DMS114 treated with DMSO at 0.1 percent for 48 hours (cell line): ENCODE data around the gene DNAJA1.
"Not testable (repeated sequence)": the region's sequence is repeated elsewhere in the genome, so short reads cannot be mapped to it uniquely, and the experiment has no call there.

Experiments used
- DNase-seq: peaks from one replicate; lab custom pipeline; 2025; ENCODE audit not compliant: unreplicated experiment; lab: John Stamatoyannopoulos, UW

Gene DNAJA1

GRCh38 chr9:33024966-33025571 lies at the start of gene DNAJA1:
Gene DNAJA1 (plus strand): TSS chr9:33025273. CDS start chr9:33026485, 1,212 bp downstream.
- peak; percentile 57 for DNase-seq

DNA sequence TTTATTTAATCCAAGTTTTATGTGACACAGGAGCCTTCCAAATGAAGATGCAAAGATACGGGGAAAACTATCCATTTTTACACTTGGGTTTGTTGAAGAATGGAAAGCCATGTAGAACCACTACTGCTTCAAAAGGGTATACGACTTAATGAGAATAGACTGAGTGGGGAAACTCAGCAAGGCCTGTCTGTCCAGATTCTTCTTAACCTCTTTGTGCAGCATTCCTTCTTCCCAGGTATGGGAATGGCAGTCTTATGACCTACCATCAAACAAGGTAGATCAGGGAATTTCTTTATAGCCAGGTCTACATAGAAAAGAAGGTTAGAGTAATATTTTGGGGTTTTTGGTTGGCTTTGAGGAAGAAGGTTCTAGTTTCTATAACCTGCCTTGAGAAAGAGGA lies 47.0 kb upstream of the DNAJA1 start:
- no peak for DNase-seq

DNA sequence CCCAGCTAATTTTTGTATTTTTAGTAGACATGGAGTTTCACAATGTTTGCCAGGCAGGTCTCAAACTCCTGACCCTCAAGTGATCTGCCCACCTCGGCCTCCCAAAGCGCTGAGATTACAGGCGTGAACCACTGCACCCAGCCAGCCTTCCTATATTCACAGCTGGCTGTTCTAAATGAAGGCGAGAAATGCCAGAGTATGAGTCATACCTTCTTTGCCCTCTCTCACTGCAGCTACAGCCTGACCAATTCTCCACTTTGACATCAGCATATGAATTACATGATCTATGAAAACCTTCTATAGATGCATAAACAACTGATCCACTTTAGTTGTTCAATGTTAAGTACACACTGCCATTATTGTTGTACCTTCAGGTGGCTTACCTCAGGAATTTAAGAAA lies 38.1 kb upstream of the DNAJA1 start:
- DNase-seq, result no peak

- no peak for DNase-seq
These were observed 35.4 kb upstream of the DNAJA1 start for GRCh38 chr9:32989660-32990059.

GRCh38 chr9:32991897-32992594 lies 33.0 kb upstream of the DNAJA1 start:
- no peak for DNase-seq

- DNase-seq, result no peak
These were observed 32.4 kb upstream of the DNAJA1 start for GRCh38 chr9:32992595-32993238.

DNA sequence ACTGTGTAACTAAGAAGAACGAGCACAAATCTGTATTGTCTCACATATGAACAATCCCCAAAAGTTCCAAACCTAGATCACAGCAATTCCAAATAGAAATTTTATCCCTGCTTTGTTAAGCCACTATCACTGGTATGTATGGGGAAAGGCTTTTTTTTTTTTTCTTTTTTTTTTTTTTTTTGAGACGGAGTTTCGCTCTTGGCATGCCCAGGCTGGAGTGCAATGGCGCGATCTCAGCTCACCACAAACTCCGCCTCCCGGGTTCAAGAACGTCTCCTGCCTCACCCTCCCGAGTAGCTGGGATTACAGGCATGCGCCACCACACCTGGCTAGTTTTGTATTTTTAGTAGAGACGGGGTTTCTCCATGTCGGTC lies 24.4 kb upstream of the DNAJA1 start:
- not testable (repeated sequence) for DNase-seq

DNA sequence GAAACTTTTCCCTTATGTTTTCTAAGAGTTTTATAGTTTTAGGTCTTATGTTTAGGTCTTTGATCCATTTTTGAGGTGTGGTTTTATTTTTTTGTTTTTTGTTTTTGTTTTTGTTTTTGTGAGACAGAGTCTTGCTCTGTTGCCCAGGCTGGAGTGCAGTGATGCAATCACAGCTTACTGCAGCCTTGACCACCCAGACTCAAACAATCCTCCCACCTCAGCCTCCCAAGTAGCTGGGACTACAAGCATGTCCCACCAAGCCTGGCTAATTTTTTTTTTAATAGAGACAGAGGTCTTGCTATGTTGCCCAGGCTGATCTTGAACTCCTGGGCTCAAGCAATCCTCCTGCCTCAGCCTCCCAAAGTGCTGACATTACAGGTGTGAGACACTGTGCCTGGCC lies 19.7 kb upstream of the DNAJA1 start:
- not testable (repeated sequence) for DNase-seq

DNA sequence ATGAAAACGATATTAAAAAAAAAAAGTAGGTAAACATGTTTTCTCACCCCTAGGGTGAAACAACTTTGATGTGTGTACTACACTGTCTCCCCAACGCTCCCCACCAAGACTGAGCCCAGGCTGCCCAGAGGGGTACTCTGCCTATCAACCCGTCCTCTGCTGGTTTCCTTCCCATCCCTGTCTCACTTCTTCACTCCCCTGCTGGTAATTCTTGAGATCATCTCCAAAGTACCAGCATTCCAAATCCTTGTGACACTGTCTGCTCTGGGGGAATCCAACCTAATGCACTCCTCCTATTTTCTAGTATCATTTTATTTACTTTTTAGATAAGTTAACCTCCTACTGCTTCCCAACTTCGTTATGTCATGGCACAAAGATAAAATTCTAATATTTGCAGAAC lies 17.3 kb upstream of the DNAJA1 start:
- no peak for DNase-seq

- DNase-seq, result no peak
These were observed 13.2 kb upstream of the DNAJA1 start for GRCh38 chr9:33011831-33012230.

DNA sequence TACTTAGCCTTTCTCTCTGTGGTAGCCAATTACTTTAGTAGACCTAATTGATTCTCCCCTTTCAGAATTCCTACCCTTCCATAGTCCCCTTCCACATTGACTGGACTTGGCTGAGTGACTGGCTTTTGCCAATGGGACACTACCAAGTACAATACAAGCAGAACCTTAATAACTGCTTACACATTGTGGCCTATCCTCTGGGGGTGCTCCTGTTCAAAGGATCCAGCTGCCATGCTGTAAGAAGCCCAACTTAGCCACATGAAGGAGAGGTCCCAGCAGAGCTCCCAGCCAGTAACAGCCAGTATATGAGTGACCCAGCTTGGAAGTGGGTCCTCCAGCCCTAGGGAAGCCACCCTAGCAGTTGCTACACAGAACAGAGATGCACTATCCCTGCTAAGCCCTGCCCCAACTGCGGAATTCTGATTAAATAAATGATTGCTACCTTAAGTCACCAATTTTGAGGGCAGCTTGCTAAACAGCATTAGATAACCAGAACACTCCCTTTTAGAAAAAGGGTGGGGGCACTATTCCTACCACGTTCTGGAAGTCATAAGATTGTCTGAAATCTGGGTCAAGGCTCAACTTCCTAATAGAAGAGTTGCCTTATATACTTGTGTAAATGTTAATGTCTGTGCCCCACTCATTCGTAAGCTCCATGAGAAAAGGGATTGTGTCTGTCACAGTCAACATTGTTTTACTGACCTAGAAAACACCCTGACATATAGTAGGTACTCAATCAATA lies 12.6 kb upstream of the DNAJA1 start:
- no peak for DNase-seq

- no peak for DNase-seq
These were observed 11.0 kb upstream of the DNAJA1 start for GRCh38 chr9:33013962-33014664.

DNA sequence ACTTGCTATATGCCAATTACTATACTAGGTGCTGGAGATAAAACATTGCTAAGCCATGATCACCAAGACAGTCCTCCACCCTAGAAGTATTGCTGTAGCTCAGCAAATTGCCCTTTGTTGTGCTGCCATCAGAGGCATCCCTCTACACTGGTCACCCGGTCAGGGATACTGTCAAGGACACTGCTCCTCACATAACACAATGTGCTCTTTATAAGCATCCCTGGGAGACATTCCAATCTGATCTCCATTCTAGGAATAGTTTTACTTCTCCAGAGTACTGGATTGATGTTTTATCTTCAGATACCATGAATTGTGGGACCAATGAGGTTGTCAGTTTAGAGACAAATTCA lies 10.4 kb upstream of the DNAJA1 start:
- no peak for DNase-seq

DNA sequence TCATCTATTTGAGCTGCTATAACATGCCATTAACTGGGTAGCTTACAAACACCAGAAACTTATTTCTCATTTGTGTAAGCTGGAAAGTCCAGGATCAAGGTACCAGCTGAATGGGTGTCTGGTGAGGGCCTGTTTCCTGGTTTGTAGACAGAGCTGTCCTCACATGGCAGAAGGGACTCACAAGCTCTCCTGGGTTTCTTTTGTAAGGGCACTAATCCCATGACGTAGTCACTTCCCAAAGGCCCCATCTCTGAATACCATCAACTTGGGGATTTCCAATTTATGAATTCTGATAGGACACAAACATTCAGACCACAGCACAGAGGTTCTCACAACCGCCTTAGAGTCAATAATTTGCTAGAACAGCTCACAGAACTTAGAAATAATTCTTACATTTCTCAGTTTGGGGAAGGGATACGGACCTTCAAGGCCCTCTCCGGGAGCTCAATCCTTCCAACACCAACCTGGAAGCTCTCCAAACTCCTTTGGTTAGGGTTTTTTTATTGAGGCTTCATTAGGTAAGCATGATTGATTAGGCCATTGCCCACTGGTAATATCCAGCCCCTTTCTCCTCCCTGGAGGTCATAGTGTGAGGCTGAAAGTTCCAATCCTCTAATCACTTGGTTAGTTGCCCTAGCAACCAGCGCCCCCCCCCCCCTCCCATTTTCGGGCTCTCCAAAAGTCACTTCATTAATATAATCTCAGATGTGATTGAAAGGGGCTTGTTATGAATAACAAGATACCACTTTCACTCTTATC lies 7.6 kb upstream of the DNAJA1 start:
- DNase-seq, result no peak

DNA sequence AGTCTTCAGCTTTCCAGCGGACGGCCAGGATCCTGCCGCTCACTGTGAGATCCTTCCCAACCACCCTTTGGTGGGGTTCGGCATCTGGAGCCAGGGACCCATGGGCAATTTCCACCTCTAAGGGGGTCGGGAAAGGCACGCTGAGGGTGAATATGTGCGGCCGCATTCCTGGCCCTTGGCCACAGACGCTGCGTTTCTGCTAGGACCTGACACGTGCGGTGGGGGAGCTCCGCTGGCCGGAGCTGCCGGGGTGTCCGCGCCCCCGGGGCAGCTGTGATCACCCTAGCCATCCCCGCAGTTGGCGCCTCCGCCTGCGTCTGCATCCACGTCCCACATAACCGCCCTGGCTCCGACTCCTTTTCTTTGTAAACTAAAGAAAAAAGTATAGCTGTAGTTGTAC lies 5.3 kb upstream of the DNAJA1 start:
- DNase-seq, result no peak

DNA sequence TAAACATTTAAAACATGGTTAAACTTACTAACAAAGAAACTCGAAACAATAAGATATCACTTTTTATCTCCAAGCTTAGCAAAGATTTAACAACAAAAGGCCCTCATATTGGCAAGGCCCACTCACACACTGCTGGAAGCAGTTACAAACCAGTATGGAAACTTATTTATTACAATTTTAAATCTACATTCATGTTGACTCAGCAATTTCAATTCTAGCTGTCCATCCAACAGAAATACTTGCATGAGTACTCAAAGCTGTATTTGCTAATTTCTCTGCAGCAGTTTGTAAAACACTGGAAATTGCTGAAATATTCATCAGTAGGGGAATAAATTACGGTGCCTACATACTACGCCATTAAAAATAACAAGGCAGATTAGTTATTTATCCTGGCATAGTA lies 2.8 kb upstream of the DNAJA1 start:
- DNase-seq, result no peak

GRCh38 chr9:33022755-33023154 lies 2.3 kb upstream of the DNAJA1 start:
- DNase-seq, result no peak

DNA sequence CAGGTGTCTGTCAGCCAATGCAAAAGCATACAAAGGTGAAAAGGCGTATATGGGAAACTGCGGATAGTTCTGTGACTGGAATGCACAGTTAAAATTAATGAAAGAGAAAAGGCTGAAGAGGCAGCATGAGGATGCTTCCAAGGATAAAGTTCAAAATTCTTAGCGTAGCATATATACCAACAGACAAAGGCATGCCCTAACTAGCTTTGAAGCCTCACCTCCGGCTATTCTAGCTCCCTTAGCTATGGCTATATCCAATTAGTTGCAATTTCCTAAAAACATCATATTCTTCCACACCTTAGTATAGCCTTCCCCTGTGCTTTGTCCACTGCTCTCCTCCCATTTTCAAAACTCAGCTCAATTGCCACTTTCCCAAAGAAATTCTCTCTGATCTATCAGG lies 1.4 kb upstream of the DNAJA1 start:
- no peak for DNase-seq

DNA sequence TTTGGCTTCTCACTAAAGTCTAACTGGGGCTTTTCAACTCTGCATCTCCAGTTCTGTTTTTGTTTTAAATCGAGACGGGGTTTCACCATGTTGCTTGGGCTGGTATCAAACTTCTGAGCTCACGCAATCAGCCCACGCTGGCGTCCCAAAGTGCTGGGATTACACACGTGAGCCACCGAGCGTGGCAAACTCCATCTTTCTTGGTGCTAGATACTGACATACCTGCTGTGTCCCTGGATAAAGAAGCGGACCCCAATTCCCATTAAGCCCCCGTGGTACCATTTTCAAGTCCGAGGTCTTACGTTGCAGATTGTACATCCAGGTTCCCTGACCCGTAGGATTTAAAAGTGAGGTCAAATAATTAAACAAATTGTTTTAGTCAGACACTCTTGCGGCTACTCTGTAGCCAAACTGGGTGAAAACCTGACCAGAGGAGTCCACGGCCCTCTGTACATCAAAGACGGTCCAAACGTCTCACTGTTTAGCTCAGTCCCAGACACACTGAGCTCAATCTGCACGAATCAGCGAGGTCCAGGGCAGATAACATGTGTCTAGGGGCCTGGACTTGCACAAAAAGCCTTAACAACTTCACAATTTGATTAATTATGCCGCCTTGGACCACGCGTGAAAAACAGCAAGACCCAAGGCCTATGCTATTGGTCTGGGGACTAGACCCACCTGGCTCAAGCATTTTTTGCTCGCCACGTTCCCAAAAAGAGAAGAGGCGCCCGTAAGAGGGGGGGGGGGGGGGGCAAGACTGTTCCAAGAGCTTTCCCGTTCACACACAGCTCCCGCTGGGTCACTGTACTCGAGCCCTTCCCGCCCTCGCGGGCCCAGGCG lies 727 bp upstream of the DNAJA1 start:
- no peak for DNase-seq
